Bronchial epithelial cell (primary cell): Measurements from ENCODE around the gene STH. TPM values are rescaled to one million over a fixed set of nuclear protein-coding genes. Genes with fewer than 3 reads are reported as not detected.

ENCODE experiments used
- DNase-seq: peaks from one replicate; pipeline ENCODE4 v3.0.0-alpha.2; 2010; ENCODE audit warnings: low read depth
- FAIRE-seq: peaks from 2 replicates; lab custom pipeline; 2011; peaks lifted over from hg19 to GRCh38; lab: Jason Lieb, UNC
- H3K27me3 ChIP-seq: 2 replicates; pipeline ENCODE4 v1.5.1; 2011; ENCODE audit warnings: low read length; ENCODE audit not compliant: control insufficient read depth, insufficient read depth
- H3K36me3 ChIP-seq: 2 replicates; pipeline ENCODE4 v1.5.1; 2011; ENCODE audit warnings: low read length; ENCODE audit not compliant: control insufficient read depth, insufficient read depth
- H3K4me3 ChIP-seq: 2 replicates; pipeline ENCODE4 v1.5.1; 2011; ENCODE audit warnings: mild to moderate bottlenecking, low read depth, low read length, control low read depth
- total RNA-seq: library from RNA; depleted of rRNA; stranded (reverse); fragments of >200 nt; gene quantifications from 2 replicates; pipeline ENCODE4 v1.2.1, GENCODE V29; 2014
- TF ChIP-seq, protein P1 (sequence below): IDR thresholded peaks from 2 replicates; pipeline ENCODE4 v1.5.1; 2011; ENCODE audit warnings: mild to moderate bottlenecking, moderate library complexity, low read length, control low read depth, inconsistent platforms; ENCODE audit not compliant: insufficient read depth, severe bottlenecking

The STH gene
- total RNA-seq, 1 donor from 2014 or later: not detected

- TF ChIP-seq, protein P1, sequence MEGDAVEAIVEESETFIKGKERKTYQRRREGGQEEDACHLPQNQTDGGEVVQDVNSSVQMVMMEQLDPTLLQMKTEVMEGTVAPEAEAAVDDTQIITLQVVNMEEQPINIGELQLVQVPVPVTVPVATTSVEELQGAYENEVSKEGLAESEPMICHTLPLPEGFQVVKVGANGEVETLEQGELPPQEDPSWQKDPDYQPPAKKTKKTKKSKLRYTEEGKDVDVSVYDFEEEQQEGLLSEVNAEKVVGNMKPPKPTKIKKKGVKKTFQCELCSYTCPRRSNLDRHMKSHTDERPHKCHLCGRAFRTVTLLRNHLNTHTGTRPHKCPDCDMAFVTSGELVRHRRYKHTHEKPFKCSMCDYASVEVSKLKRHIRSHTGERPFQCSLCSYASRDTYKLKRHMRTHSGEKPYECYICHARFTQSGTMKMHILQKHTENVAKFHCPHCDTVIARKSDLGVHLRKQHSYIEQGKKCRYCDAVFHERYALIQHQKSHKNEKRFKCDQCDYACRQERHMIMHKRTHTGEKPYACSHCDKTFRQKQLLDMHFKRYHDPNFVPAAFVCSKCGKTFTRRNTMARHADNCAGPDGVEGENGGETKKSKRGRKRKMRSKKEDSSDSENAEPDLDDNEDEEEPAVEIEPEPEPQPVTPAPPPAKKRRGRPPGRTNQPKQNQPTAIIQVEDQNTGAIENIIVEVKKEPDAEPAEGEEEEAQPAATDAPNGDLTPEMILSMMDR: no peak
- Histone ChIP-seq H3K4me3 (no peak overlapping the region), H3K27me3 (no peaks in the 10 kb centered on the region), H3K36me3 (peaks cover 16% of the 10 kb centered on the region)
- FAIRE-seq: no peak
- no peak for DNase-seq
Measured at GRCh38 chr17:46027976-46028325, 28.9 kb downstream of the STH start.

- H3K27me3 ChIP-seq: no peaks in the 10 kb centered on the region
- TF ChIP-seq, protein P1: no peak
- FAIRE-seq: no peak
- H3K4me3 ChIP-seq: no peak overlapping the region
- no peak for DNase-seq
- peaks cover 18% of the 10 kb centered on the region for H3K36me3 ChIP-seq
Measured at GRCh38 chr17:46028374-46028773, 29.3 kb downstream of the STH start.

DNA sequence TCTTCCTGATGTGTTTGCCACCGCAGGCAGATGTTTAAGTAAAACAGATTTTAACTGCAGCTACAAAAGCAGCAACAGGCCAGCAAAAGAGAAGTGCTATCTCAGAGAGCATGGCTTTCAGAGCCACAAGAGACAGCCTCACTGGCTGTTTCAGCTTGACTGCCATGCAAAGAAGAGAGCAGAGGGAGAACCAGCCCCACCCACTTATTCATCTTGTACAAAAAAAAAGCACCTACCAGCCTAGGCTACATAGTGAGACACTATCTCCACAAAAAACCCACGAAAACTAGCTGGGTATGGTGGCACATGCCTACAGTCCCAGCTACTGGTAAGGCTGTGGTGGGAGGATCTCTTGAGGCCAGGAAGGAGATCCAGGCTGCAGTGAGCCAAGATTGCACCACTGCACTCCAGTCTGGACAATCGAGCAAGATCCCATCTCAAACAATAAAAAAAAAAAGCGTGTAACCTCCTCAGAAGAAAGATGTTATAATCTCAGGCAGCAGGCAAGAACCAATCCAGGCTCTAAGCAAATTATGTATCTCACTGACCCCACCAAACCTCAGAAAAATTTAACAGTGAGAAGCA lies 30.0 kb downstream of the STH start:
- no peak for FAIRE-seq
- DNase-seq: no peak
- peaks cover 22% of the 10 kb centered on the region for H3K36me3 ChIP-seq
- H3K4me3 ChIP-seq: no peak overlapping the region
- TF ChIP-seq, protein P1: no peak
- H3K27me3 ChIP-seq: no peaks in the 10 kb centered on the region

GRCh38 chr17:46029627-46030026 lies 30.6 kb downstream of the STH start:
- TF ChIP-seq, protein P1: no peak
- Histone ChIP-seq H3K4me3 (no peak overlapping the region), H3K36me3 (peaks cover 24% of the 10 kb centered on the region), H3K27me3 (no peaks in the 10 kb centered on the region)
- no peak for DNase-seq
- no peak for FAIRE-seq

DNA sequence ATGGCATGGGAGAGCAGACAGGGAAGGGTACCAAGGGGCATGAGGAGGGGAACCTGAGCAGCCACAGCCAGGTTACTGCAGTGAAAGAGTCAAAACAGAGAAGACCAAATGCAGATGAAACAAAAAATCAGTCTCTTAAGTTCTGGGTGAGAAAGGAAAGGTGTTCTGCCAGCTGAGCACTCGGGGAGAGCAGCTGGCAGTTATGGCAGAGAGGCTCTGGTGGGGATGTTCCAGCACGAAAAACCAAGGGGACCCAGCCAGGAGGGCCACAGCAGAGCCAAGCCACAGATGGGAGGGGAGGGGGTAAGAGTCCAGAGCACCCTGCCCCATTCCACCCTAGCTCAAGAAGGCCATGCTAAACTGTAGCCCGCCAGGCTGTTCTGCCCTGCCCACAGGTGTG lies 31.7 kb downstream of the STH start:
- TF ChIP-seq, protein P1: no peak
- Histone ChIP-seq H3K4me3 (no peak overlapping the region), H3K27me3 (no peaks in the 10 kb centered on the region), H3K36me3 (peaks cover 28% of the 10 kb centered on the region)
- DNase-seq (no peak), FAIRE-seq (no peak)

DNA sequence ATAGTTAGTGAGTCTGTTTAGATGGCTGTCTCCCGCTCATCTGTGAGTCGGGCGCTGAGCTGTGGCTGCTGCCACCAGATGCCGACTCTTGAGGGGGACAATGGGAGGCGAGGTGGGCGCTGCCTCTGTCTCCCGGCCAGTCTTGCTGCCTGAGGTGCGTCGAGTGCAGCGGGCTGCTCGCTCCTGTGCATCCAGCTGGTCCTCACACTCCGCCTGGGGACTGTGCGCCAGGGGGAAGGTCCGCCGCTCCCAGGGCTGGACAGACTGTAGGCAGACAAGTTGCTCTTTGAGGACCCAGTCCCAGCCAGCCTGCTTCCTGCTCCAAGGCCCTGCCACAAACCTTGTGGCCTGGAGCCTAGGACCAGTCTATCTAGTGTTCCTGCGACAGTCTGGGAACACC lies 32.4 kb downstream of the STH start:
- Histone ChIP-seq H3K4me3 (no peak overlapping the region), H3K27me3 (no peaks in the 10 kb centered on the region), H3K36me3 (peaks cover 29% of the 10 kb centered on the region)
- FAIRE-seq (no peak), DNase-seq (no peak)
- TF ChIP-seq, protein P1: no peak
